K562 (cell line): ENCODE data around the gene CDC42EP1. TPM values are rescaled to one million over a fixed set of nuclear protein-coding genes. Genes with fewer than 3 reads are reported as not detected.
A peak's percentile ranks its signal among the peaks of the same experiment; 100 is the strongest.

Experiments
- BHLHE40 ChIP-seq: IDR thresholded peaks from 2 replicates; pipeline ENCODE4 v1.6.1; 2011; ENCODE audit warnings: low read length, improper control_type of control experiment
- BRF2 ChIP-seq: IDR thresholded peaks from 3 replicates; pipeline ENCODE4 v1.6.1; 2011; ENCODE audit warnings: borderline replicate concordance, mild to moderate bottlenecking; ENCODE audit not compliant: insufficient read length, insufficient read depth
- ETV1 ChIP-seq: fragments of 450-650 bp; conservative IDR thresholded peaks from 2 replicates; pipeline ENCODE4 v1.6.1; 2016; ENCODE audit warnings: missing genetic modification characterization, control low read depth, low read depth, missing compliant biosample characterization
- FOSL1 ChIP-seq: fragments of 200-800 bp; sonication (Bioruptor generic); conservative IDR thresholded peaks from 2 replicates; pipeline ENCODE4 v1.6.1; 2016; ENCODE audit warnings: missing genetic modification characterization, missing compliant biosample characterization
- GATA2 ChIP-seq: sonication (generic); formaldehyde crosslinking; IDR thresholded peaks from 2 replicates; pipeline ENCODE4 v1.4.0; 2020; ENCODE audit warnings: mild to moderate bottlenecking, missing genetic modification reagents
- KDM1A ChIP-seq, 2 experiments: fragments of 450-650 bp; IDR thresholded peaks; 2 replicates each; pipeline ENCODE4 v1.6.1; 2016; ENCODE audit warnings: mild to moderate bottlenecking in 2 of 2
- NONO ChIP-seq, 2 experiments: fragments of 200-400 bp in 1 of 2; fragments of 450-650 bp in 1 of 2; formaldehyde crosslinking in 1 of 2; IDR thresholded peaks; 2 replicates each; pipeline ENCODE4 v1.6.1; 2017; ENCODE audit warnings: low read depth in 2 of 2, mild to moderate bottlenecking in 2 of 2, moderate library complexity in 2 of 2, low read length in 1 of 2
- PHB ChIP-seq: fragments of 250-450 bp; sonication (Bioruptor Pico); IDR thresholded peaks from 2 replicates; pipeline ENCODE4 v1.5.0; 2021
- RFX1 ChIP-seq: fragments of 450-650 bp; IDR thresholded peaks from 2 replicates; pipeline ENCODE4 v1.6.1; 2016; ENCODE audit warnings: mild to moderate bottlenecking, moderate library complexity
- SMARCC2 ChIP-seq: fragments of 450-650 bp; IDR thresholded peaks from 2 replicates; pipeline ENCODE4 v1.6.1; 2017; ENCODE audit warnings: antibody characterized with exemption, moderate library complexity, mild to moderate bottlenecking, low read depth
- TAF9B ChIP-seq: fragments of 450-650 bp; IDR thresholded peaks from 2 replicates; pipeline ENCODE4 v1.6.1; 2018; ENCODE audit warnings: mild to moderate bottlenecking; ENCODE audit not compliant: partially characterized antibody
- TFAP4 ChIP-seq: sonication (generic); formaldehyde crosslinking; IDR thresholded peaks from 2 replicates; pipeline ENCODE4 v1.8.0; 2022; ENCODE audit warnings: missing genetic modification reagents, mild to moderate bottlenecking, moderate library complexity, borderline replicate concordance
- ZBTB11 ChIP-seq, 3 experiments: fragments of 200-800 bp in 1 of 3; fragments of 250-450 bp in 1 of 3; fragments of 450-650 bp in 1 of 3; sonication (Bioruptor Pico) in 1 of 3; sonication (Bioruptor generic) in 1 of 3; formaldehyde crosslinking in 1 of 3; IDR thresholded peaks; 2 replicates each; pipeline versions ENCODE4 v1.6.1 to v1.8.0; 2016 to 2022; ENCODE audit warnings: mild to moderate bottlenecking in 2 of 3, missing genetic modification characterization in 2 of 3, missing compliant biosample characterization in 1 of 3, moderate library complexity in 1 of 3
- ZFPM2 ChIP-seq: fragments of 250-450 bp; sonication (Bioruptor Pico); IDR thresholded peaks from 2 replicates; pipeline ENCODE4 v1.5.1; 2022; ENCODE audit warnings: mild to moderate bottlenecking
- ZNF561 ChIP-seq: fragments of 450-650 bp; formaldehyde crosslinking; conservative IDR thresholded peaks from 2 replicates; pipeline ENCODE4 v1.4.0; 2020; ENCODE audit warnings: mild to moderate bottlenecking, moderate library complexity
- ZNF589 ChIP-seq: fragments of 200-800 bp; sonication (Bioruptor generic); IDR thresholded peaks from 2 replicates; pipeline ENCODE4 v1.6.1; 2016; ENCODE audit warnings: low read depth, missing genetic modification characterization, missing compliant biosample characterization
- ZSCAN32 ChIP-seq: fragments of 450-650 bp; formaldehyde crosslinking; IDR thresholded peaks from 2 replicates; pipeline ENCODE4 v1.4.0; 2020; ENCODE audit warnings: mild to moderate bottlenecking, moderate library complexity
- polyA plus RNA-seq, 8 experiments: library from polyadenylated mRNA; depleted of rRNA in 4 of 8; stranded (reverse) in 5 of 8; unstranded in 3 of 8; fragments of >200 nt; fragmentation: Nextera tagmentation in 2 of 8; fragmentation: Illumina TruSeq in 1 of 8; extraction: Ambion mirVana in 2 of 8; extraction: Trizol in 1 of 8; gene quantifications; 2 replicates each; pipeline versions ENCODE4 v1.2.1 to v1.2.3, GENCODE V29; 2011 to 2014; ENCODE audit warnings: inconsistent platforms in 1 of 8, missing spikeins in 1 of 8
- total RNA-seq, 7 experiments: library from RNA; depleted of rRNA in 6 of 7; stranded (reverse); fragments of >200 nt in 6 of 7; fragmentation: Illumina TruSeq in 2 of 7; extraction: Trizol in 2 of 7; gene quantifications; 2 replicates each; pipeline versions ENCODE4 v1.2.1 to v1.2.3, GENCODE V29; 2011 to 2021; ENCODE audit warnings: low replicate concordance in 1 of 7

CDC42EP1 gene
- total and polyA plus RNA-seq, 9 of the 15 experiments (the other 6 are each of a cell fraction or from before 2014, with no cell fraction given), result 0.67 to 70.2 (median 7.3) TPM

GRCh38 chr22:37552524-37553163, 7.6 kb upstream of the CDC42EP1 start (continued):
- TF ChIP-seq ZSCAN32 (no peak), NONO (IDR thresholded peaks at IDR 0.05; ENCODE audit: low read depth in 2 of 2, low read length in 1 of 2) (peak in 1 of 2 experiments; percentile 94; a peak in 2 of 4 replicates), RFX1 (peak; percentile 78; the same call in 1 of the 2 replicates), KDM1A (IDR thresholded peaks at IDR 0.05) (peak; percentile 95 to 97), BHLHE40 (peak; percentile 81), ETV1 (tag) (peak; percentile 47), ZBTB11 (CRISPR knock-in tag; IDR thresholded peaks at IDR 0.05) (peak in 1 of 3 experiments; percentile 55; a peak in 1 of 6 replicates), ZFPM2 (CRISPR knock-in tag) (no peak), BRF2 (no peak), GATA2 (CRISPR knock-in tag) (peak; percentile 99), SMARCC2 (peak; percentile 93), ZNF589 (CRISPR knock-in tag) (peak; percentile 94), FOSL1 (tag) (peak; percentile 63), TAF9B (no peak), ZNF561 (CRISPR knock-in tag) (no peak), TFAP4 (CRISPR knock-in tag) (peak; percentile 97), PHB (no peak)
